RWPE1 (cell line): ENCODE measurements around the gene C1QTNF2.

ENCODE experiments used
- CTCF ChIA-PET: fragments of 350-600 bp; sonication (Branson Sonifier 250); formaldehyde crosslinking; extraction: SDS; loops from one replicate; lab custom pipeline; 2021; lab: Yijun Ruan, JAX
- POLR2A ChIA-PET: fragments of 400-600 bp; formaldehyde crosslinking; extraction: SDS; loops from one replicate; lab custom pipeline; 2020; ENCODE audit warnings: antibody characterized with exemption; ENCODE audit not compliant: low non-redundant PET; lab: Yijun Ruan, JAX
- DNase-seq: peaks from one replicate; pipeline ENCODE4 v3.0.0; 2012; ENCODE audit warnings: low spot score
- H3K27ac ChIP-seq: fragments of 450-650 bp; 2 replicates; pipeline ENCODE4 v1.5.1; 2017
- CTCF ChIP-seq: fragments of 450-650 bp; conservative IDR thresholded peaks from 2 replicates; pipeline ENCODE4 v1.5.1; 2017; ENCODE audit warnings: low read depth, mild to moderate bottlenecking

The C1QTNF2 gene

GRCh38 chr5:160376416-160376815 lies 6.0 kb upstream of the C1QTNF2 start:
- no peak for DNase-seq
- POLR2A ChIA-PET, result no interaction called here
- CTCF ChIA-PET, result interaction anchor here (0.7 kb wide), 1 partner anchor 1271 kb away, joined by 3 read pairs; no protein-coding TSS in a partner anchor
- no peak for TF ChIP-seq CTCF
- H3K27ac ChIP-seq, result no peak overlapping the region

- H3K27ac ChIP-seq, result no peak overlapping the region
- DNase-seq, result no peak
- ChIA-PET CTCF (interaction anchor here (0.7 kb wide), 1 partner anchor 1272 kb away, joined by 3 read pairs; no protein-coding TSS in a partner anchor), POLR2A (no interaction called here)
- no peak for TF ChIP-seq CTCF
These were observed 5.3 kb upstream of the C1QTNF2 start for GRCh38 chr5:160375701-160376100.

GRCh38 chr5:160375166-160375565 lies 4.7 kb upstream of the C1QTNF2 start:
- CTCF ChIA-PET, result no interaction called here
- TF ChIP-seq CTCF, result no peak
- DNase-seq, result no peak
- POLR2A ChIA-PET, result no interaction called here
- no peak overlapping the region for H3K27ac ChIP-seq

DNA sequence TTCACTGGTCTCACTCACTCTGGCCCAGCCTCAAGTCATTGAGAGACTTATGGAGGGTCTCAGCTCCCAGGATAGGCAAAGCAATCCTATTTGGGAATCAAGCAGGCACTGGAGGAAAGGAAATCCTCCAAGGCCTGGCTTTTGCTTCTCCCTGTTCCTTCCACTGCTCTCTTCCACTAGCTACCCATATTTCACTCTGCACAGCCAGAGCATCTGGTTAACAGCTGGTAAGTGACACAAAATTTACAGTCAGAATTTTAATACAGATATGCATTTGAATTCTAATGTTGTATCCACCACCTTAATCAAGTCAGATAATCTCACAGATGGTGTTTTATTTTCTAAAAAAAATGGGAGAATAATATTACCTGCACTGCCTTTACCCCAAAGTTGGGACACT lies 868 bp upstream of the C1QTNF2 start:
- ChIA-PET POLR2A (no interaction called here), CTCF (interaction anchor here (1.1 kb wide), 1 partner anchor 8 kb away, joined by 3 read pairs; no protein-coding TSS in a partner anchor)
- TF ChIP-seq CTCF, result no peak

GRCh38 chr5:160370713-160371034 lies 248 bp upstream of the C1QTNF2 start:
- POLR2A ChIA-PET, result no interaction called here
- CTCF ChIA-PET, result interaction anchor here (0.6 to 1.8 kb wide), 5 partner anchors 20 to 348 kb away, joined by 4 to 7 read pairs (median 6); no protein-coding TSS in a partner anchor
- TF ChIP-seq CTCF, result no peak
- DNase-seq, result no peak
- no peak overlapping the region for H3K27ac ChIP-seq

More for the DNA sequence above, 868 bp upstream of the C1QTNF2 start:
- no peak for DNase-seq
- no peak overlapping the region for H3K27ac ChIP-seq

GRCh38 chr5:160367885-160368284 lies 2.5 kb downstream of the C1QTNF2 start:
- CTCF ChIA-PET, result interaction anchor here (0.5 kb wide), 2 partner anchors 226 to 288 kb away, joined by 3 read pairs; no protein-coding TSS in a partner anchor
- POLR2A ChIA-PET, result no interaction called here

More at GRCh38 chr5:160367885-160368284, 2.5 kb downstream of the C1QTNF2 start:
- TF ChIP-seq CTCF, result no peak
- no peak for DNase-seq
- no peak overlapping the region for H3K27ac ChIP-seq
